8988T (cell line): ENCODE data around the gene COA1.
A peak's percentile ranks its signal among the peaks of the same experiment; 100 is the strongest.
"Not testable (repeated sequence)": the region's sequence is repeated elsewhere in the genome, so short reads cannot be mapped to it uniquely, and the experiment has no call there.

Experiments used
- DNase-seq: peaks from one replicate; pipeline ENCODE4 v3.0.0; 2011

Gene COA1, protein sequence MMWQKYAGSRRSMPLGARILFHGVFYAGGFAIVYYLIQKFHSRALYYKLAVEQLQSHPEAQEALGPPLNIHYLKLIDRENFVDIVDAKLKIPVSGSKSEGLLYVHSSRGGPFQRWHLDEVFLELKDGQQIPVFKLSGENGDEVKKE

DNA sequence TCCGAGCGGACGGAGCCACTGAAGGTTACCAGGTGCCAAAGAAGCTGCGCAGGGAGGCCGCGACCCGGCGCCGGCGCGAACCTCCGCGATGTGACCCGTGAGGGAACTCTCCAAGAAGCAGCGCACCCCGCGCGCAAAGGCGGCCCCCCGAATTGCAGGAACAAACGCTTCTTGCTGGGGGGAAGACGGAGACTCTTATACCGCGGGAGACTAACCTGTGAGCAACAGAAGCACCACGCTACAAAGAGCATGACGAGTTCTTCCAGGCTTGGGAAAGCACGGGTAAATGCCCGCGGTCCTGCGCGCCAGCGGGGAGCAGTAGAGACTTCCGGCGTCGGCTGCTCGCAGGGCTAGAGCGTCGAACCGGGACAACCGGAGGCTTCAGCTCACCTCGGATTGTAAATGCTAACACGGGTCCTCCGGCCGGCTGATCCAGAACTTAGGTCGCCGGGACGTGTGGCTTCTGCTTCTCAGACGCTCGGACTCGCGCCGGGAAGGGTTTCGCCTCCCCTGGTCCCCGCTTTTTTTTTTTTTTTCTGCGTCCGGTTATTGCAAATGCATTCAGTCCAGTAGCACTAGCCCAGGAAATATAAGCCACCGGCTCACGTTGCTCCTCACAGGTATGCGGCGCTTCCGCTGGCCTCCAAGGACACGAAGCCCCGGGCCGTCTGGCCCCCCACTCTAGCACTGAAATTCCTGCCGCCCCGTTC, at the start of gene COA1:
TSS of gene COA1 (minus strand) at position 310 of the 710 bp plus-strand sequence. CDS start 80,909 bp downstream, outside the sequence.
- DNase-seq, result peak; percentile 34

DNA sequence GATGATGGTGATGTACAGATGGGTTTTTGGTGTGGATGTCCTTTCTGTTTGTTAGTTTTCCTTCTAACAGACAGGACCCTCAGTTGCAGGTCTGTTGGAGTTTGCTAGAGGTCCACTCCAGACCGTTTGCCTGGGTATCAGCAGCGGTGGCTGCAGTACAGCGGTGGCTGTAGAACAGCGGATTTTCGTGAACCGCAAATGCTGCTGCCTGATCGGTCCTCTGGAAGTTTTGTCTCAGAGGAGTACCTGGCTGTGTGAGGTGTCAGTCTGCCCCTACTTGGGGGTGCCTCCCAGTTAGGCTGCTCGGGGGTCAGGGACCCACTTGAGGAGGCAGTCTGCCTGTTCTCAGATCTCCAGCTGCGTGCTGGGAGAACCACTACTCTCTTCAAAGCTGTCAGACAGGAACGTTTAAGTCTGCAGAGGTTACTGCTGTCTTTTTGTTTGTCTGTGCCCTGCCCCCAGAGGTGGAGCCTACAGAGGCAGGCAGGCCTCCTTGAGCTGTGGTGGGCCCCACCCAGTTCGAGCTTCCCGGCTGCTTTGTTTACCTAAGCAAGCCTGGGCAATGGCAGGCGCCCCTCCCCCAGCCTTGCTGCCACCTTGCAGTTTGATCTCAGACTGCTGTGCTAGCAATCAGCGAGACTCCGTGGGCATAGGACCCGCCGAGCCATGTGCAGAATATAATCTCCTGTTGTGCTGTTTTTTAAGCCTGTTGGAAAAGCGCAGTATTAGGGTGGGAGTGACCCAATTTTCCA, 49.1 kb upstream of the COA1 start:
- not testable (repeated sequence) for DNase-seq

DNA sequence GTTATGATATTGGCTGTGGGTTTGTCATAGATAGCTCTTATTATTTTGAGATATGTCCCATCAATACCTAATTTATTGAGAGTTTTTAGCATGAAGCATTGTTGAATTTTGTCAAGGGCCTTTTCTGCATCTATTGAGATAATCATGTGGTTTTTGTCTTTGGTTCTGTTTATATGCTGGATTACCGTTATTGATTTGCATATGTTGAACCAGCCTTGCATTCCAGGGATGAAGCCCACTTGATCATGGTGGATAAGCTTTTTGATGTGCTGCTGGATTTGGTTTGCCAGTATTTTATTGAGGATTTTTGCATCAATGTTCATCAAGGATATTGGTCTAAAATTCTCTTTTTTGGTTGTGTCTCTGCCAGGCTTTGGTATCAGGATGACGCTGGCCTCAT, 45.9 kb upstream of the COA1 start:
- DNase-seq, result not testable (repeated sequence)

DNA sequence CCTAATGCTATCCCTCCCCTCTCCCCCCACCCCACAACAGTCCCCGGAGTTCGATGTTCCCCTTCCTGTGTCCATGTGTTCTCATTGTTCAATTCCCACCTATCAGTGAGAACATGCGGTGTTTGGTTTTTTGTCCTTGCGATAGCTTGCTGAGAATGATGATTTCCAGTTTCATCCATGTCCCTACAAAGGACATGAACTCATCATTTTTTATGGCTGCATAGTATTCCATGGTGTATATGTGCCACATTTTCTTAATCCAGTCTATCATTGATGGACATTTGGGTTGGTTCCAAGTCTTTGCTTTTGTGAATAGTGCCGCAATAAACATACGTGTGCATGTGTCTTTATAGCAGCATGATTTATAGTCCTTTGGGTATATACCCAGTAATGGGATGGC, 43.9 kb upstream of the COA1 start:
- not testable (repeated sequence) for DNase-seq

DNA sequence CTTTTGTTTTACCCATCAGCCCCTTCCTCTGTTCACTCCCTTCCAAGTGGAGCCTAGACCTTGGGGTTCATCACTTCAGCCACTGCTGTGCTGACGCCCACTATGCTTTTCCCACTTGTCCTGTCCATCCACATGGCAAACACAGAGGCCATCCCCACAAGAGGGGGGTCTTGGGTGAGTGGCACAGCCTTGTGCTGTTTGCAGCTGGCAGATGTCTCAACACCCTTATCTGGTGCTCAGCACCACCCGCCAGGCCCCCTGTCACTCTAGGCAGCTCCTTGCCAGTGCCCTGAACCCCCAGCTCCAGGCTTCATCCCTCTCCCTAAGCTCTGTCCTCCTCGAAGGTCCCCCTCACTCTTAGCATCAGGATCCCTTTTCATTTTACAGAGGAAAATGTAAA, 42.2 kb upstream of the COA1 start:
- DNase-seq, result no peak

DNA sequence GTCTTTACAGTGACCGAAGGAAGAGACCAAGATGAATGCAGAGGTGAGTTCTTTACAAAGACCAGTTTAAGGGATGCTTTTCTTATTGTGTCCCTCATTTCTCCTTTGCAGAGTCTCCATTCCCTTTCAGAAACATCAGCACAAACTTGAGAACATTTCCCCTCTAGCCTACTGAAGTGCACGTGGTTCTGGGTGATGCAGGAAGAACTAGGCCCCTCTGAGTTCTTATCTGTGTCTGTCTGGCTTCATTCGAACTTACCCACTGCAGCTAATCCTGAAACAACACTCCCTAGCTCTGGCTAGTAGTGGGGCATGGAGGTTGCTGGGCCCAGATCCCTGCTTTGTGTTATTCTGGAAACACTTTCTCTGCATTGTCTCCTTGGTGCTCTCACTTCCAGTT, 41.8 kb upstream of the COA1 start:
- DNase-seq, result no peak

DNA sequence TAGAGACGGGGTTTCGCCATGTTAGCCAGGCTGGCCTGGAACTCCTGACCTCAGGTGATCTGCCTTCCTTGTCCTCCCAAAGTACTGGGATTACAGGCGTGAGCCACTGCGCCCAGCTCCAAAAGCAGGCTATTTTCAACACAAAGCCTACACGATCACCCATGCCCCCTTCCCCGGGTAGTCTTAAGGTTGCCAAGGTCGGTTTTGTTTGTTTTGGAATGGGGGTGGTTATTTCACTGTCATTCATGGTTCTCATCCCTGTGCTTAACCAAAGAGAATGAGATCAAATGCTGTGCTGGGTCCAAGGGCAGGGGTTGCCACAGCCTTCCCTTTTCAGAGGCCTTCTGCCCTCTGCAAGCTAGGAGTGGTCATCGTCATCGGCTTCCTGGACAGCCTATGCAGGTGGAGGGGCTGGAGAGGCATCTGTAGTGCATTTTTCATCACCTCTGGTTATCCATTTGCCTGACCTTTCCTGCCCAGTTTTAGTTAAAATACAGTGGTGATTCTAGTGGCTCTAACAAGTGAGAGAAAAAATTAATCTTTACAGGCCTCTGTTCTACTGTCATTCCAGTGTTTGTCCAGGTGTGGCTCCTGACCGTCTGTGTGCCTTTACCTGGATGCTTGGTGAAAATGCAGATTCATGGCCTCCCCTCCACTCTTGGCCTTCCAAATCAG, 40.6 kb upstream of the COA1 start:
- DNase-seq, result no peak

DNA sequence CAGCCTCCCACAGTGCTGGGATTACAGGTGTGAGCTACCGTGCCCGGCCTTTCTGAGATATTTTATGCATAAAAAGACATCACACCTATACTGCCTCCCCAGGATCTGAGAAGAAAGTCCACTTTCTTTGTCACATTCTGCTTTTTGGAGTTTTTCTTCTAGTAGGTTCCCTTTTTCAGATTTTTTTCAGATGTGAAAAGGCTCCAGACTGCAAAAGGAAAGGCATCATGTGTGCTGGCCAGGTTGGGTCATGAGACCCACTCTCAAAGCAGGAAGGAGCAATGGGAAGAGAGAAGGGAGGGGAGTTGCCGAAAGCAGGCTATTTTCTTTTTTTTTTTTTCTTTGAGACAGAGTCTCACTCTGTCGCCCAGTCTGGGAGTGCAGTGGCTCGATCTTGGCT, 40.0 kb upstream of the COA1 start:
- DNase-seq, result no peak

DNA sequence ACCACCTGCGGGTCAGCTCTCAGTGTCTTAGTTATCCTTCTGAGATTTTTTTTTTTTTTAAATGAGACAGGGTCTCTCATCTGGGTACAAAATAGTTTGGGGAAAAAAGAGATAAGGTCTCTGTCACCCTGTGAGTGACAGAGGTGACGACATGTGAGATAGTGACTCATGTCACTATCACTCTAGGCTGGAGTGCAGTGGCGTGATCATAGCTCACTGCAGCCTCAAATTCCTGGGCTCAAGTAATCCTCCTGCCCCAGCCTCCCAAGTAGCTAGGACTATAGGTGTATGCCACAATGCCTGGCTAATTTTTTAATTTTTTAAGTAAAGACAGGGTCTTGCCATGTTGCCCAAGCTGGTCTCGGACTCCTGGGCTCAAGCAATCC, 39.6 kb upstream of the COA1 start:
- DNase-seq, result no peak

DNA sequence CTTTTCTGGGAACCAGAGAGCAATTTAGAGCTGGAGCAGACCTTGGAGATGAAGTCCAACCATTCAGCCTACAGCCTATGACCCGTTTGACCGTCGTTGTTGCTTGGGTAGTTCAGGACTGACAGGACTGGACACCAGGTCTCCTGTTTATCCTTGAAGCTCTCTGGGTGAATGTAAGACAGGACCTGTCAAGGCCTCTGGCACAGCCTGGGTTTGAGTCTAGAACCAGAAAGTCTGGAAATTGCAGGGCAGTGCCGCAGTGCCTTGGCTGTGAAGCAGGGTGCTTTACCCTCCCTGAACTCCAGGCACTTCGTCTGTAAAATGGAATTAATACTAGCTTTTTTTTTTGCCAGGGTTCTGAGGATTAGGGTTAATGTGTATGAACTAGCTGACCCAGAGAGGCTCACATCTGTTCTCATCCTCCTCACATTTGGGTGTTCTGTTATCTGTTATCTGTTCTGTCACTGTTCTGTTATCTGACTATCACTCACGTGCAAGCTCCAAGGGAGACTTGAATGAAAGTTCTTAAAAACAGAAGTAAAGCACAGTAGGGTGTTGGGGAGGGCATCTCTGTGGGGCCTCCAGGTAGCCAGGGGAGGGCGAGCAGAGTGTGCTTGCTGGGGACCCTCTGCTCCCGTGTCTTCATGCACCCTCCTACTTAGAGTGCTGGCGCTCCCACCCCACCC, 39.0 kb upstream of the COA1 start:
- no peak for DNase-seq

DNA sequence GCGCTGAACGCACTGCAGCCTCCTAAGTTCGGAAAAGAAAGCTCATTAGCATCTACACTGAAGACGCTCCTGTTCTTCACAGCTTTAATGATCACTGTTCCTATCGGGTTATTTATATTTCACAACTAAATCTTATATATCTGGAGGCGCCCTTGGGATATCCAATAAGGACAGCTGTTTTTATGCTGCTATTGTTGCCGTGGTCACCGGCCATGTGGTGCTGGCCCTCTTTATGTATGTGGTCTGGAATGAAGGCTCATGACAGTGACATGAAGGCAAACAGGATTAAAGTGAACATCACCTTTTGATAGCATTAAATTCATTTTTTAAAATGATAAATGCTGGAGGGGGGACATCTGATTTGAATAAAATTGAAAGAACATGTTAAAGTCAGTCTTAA, 38.0 kb upstream of the COA1 start:
- DNase-seq, result no peak

DNA sequence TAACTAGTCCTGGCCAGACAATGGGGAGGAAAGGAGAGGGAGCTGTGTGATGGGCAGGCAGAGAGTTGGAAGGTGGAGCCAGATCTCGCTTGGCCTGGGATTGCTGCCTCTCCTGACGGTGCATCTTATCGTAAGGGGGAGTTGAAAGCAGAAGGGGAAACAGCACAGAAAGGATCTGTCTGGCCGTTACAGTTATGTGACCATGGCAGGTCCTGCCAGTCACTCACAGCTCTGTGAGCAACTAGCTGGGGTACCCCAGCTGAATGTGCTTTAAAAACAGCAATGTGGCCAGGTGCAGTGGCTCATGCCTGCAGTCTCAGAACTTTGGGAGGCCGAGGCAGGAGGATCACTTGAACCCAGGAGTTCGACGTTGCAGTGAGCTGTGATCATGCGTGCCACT, 37.2 kb upstream of the COA1 start:
- DNase-seq, result no peak

DNA sequence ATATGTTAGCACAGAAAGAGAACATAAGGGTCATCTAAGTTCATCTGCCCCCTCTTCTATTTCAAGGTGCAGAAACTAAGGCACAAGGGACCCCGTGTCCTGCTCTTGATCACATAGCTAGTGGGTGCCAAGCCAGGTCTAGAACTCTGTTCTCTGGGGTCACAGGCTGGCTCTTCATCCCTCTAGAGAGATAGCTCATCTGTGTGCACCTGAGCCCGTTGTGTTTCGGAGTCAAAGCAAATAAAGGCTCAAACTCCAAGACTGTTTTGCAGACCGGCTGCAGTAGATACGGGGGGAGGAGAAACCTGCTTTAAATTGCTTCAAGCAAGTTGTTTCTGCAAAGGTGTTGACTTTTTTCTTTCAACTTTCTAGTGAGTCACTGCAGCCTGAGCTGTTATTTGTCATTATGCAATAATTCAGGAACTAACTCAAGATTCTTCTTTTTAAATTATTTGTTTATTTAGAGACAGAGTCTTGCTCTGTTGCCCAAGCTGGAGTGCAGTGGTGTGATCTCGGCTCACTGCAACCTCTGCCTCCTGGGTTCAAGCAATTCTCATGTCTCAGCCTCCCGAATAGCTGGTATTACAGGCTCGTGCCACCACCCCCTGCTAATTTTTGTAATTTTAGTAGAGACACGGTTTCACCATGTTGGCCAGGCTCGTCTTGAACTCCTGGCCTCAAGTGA, 35.6 kb upstream of the COA1 start:
- DNase-seq, result no peak

DNA sequence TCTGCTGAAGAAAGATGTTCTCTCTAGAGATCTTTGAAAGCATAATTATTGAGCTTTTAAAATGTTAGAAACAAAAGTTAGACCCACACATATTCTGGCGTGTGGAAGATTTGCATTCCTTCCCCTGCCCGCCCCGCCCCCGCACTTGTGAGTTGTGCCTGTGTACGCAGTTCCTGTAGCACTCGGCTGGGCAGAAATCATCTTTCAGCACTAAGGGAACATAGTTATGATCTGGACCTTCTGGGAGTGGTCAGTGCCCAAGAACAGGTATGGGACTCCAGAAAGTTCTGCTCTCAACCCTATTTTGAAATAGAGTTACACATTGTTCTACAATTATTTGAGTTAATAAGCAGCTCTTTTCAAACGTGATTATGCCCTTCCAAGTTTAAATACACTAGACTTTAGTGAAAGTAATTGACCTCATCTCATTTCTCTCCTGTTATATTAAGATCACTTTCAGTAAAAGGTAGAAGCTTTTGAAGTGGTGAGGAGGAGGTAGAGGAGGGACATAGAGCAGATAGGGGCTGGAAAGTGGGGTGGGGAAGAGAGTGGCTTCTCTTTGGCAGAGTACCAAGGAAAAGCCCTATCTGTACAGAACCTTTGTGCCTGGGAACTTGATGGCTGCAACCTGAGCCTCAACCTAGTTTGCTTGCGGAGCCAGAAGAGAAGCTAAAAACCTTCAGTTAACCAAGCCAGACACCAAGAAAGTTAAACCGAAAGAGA, 34.9 kb upstream of the COA1 start:
- DNase-seq, result no peak

DNA sequence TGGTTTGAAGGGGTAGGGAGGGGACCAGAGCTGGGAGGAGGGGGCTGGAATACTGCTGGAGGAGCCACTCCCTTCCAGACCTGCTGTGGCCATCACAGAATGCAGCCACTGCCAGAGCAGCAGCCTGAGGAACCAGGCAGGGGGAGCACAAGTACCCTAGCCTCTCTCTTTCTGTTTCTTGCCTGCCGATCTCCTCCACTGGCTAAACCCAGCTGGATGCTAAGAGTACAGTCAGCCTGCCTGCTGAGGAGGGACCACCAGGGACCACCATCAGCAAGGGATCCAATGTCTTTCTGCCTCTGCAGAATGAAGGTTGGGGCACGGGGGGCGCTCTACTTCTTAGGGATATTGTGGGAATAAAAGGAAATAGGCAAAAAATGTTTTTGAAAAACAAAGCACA, 33.9 kb upstream of the COA1 start:
- DNase-seq, result no peak

DNA sequence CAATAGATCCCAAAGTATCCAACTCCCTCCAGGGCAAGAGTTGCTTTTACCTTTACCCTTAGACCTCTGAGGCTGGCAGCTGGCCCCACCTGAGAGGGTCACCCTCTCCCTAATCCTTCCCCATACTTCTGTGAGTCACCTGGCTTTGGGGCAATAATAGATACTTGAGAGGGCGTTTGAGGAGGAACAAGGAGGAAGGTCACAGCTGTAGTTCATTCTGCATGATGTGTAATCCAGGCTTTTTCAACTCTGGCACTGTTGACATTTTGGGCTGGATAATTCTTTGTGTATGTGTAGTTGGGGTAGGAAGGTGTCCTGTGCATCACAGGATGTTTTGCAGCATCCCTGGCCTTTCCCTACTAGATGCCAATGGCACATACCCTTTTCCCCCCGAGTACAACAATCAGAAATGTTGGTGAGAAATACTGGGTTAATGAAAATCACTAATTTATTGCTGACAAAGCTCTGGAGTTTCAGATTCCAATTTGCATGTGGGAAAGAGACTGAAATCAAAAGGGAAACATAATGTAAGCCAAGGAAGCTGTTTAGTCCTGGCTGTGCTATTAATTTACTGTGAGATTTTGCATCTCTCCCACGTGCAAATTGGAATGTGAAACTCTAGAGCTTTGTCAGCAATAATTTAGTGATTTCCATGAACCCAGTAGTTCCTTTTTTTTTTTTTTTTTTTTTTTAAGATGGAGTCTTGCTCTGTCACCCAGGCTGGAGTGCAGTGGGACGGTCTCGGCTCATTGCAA, 32.8 kb upstream of the COA1 start:
- no peak for DNase-seq

DNA sequence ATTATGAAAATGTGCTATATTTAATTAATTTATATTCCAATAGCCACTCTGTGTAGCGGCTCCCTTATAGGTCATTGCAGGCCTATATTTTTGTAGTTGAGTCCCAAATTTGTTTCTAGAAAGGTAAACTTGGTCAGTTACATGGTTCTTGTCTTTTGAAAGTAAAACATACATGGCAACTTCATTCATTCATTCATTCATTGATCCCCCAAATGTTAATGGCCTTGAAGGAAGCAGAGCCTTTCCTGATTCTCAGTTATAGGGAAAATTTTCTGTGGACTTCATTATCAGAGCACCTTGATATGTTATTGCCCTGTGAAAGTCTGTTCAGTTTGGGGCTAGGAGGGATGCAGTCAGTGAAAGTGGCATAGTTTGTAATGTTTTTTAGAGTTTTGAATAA, 32.1 kb upstream of the COA1 start:
- no peak for DNase-seq

DNA sequence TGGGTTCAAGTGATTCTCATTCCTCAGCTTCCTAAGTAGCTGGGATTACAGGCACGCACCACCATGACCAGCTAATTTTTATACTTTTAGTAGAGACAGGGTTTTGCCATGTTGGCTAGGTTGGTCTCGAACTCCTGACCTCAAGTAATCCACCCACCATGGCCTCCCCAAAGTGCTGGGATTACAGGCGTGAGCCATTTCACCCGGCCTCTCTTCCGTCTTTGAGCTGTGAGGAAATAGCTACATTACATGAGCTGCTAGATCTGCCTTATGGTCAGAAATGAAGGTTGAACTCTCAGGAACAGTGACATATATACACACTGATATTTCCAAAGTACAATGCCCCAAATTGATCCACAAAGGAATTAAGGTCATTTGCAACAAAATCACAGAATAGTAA, 31.5 kb upstream of the COA1 start:
- no peak for DNase-seq

DNA sequence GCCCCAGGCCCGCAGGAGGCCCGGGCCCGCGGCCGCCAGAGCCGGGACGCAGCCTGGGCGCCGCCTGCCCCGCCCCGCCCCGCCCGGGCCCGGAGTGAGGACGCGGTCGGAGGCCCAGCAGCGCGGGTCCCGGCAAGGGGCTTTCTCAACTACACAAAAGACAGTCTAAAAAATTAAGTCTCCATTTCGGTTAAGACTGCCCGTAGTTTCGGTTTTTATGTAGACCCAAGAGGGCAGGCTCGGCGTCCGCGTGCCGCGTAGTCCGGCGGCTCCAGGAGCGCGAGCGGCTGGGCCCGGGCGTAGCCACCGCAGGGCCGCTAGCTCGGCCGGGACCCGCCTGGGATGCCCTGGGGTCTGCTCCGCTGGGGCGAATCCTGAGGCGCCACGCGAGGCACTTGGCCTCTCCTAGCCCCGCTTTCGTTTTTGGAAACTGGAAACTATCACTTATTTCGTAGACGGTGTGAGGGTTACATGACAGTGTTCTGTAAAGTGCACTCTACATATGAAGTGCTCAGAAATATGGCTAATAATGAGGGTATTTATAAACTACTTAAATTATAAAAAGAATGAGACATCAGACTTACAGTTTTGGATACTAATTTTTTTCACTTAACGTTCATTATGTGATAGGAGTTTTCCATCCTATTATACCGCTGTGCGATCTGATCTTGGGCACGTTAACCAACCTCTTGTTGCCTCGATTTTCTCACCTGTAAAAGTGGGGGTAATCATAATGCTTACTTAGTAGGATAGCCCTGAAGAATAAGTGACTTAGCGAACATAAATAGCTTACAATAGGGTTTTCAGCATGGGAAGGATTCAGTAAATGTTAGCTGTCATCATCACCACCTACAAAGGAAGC, 29.7 kb upstream of the COA1 start:
- peak; percentile 31 for DNase-seq
